ENCODE results near the gene C10orf71.

Gene C10orf71

DNA sequence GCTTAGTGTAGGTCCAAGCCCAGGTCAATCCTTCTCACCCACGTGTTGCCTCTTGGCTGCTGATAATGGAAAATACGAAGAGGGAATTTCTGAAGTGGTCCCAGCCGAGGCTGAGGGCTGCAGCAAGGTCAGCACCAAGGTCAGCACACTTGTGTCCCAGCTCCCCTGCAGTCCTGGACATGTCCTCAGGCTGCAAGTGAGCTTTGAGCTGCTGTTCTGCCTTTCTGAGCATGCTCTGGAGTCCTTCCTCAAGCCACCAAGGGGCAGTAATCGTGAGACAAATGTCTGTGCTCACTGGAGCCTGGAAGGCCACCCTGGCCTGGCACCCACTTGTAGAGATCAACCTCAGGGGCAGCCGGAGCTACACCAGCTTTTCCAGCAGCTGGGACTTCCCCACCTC is 68.6 kb downstream of the C10orf71 start:
- DNase-seq (ENCODE audit: low read depth) = no peak
- TF ChIP-seq CTCF (IDR thresholded peaks at IDR 0.05; ENCODE audit: insufficient read depth, low read depth, low read length, missing control alignments) = no peak
- no peak overlapping the region for H3K4me3 ChIP-seq (ENCODE audit: low read depth, low read length)

GRCh38 chr10:49368256-49368655 is 69.3 kb downstream of the C10orf71 start:
- DNase-seq (ENCODE audit: low read depth) = no peak
- no peak for TF ChIP-seq CTCF (IDR thresholded peaks at IDR 0.05; ENCODE audit: insufficient read depth, low read depth, low read length, missing control alignments)
- H3K4me3 ChIP-seq (ENCODE audit: low read depth, low read length) = no peak overlapping the region

GRCh38 chr10:49369216-49370162 is 70.5 kb downstream of the C10orf71 start:
- no peak for DNase-seq (ENCODE audit: low read depth)
- H3K4me3 ChIP-seq (ENCODE audit: low read depth, low read length) = no peak overlapping the region
- TF ChIP-seq CTCF (IDR thresholded peaks at IDR 0.05; ENCODE audit: insufficient read depth, low read depth, low read length, missing control alignments) = no peak

- H3K4me3 ChIP-seq (ENCODE audit: low read depth, low read length) = no peak overlapping the region
- DNase-seq (ENCODE audit: low read depth) = no peak
- TF ChIP-seq CTCF (IDR thresholded peaks at IDR 0.05; ENCODE audit: insufficient read depth, low read depth, low read length, missing control alignments) = no peak
Measured at GRCh38 chr10:49370326-49371100, 71.5 kb downstream of the C10orf71 start.

- no peak overlapping the region for H3K4me3 ChIP-seq (ENCODE audit: low read depth, low read length)
- no peak for TF ChIP-seq CTCF (IDR thresholded peaks at IDR 0.05; ENCODE audit: insufficient read depth, low read depth, low read length, missing control alignments)
- DNase-seq (ENCODE audit: low read depth) = no peak
Measured at GRCh38 chr10:49371967-49372366, 73.0 kb downstream of the C10orf71 start.

GRCh38 chr10:49373361-49373760 is 74.4 kb downstream of the C10orf71 start:
- no peak for DNase-seq (ENCODE audit: low read depth)
- H3K4me3 ChIP-seq (ENCODE audit: low read depth, low read length) = no peak overlapping the region
- no peak for TF ChIP-seq CTCF (IDR thresholded peaks at IDR 0.05; ENCODE audit: insufficient read depth, low read depth, low read length, missing control alignments)

Measured in GM12865 (cell line).